ENCODE data around the gene ISCA2.
A peak's percentile ranks its signal among the peaks of the same experiment; 100 is the strongest.

ISCA2 gene

DNA sequence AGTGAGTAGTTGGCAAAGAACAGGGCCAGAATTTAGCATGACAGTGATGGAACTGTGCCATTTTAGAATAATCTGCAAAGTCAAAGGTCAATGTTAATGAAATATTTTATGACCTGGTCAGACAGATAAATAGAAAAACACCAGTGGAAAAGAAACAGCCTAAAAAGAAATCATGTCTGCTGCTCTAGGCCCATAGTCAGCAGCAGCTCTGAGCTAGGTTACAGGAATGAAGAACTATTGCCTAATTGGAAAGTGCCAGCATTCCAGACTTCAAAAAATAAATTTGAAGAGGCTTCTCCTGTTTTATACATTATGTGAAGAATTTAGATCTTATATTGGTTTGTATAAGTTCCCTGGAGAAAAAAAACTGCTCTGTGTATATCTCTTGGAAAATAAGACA lies 10.2 kb upstream of the ISCA2 start:
- no peak for DNase-seq

DNA sequence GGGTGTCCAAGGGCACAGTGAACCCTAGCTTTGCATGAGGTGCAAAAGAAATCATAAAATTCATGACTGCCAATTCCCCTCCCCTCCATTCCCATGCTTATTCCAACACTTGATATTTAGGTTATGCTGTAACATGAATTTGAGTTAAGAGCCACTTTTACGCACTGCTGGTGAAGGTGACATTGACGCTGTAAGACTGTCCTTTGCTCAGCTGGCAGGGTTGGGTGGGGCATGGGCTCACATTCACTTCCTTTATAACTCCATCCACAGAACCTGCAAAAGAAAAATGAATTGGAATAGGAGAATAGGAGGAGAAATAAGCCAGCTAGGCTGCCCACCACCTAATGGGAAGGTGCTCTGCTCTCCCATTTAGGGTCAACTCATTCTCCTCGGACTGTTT lies 7.4 kb upstream of the ISCA2 start:
- DNase-seq: no peak

GRCh38 chr14:74488786-74489397 lies 4.7 kb upstream of the ISCA2 start:
- DNase-seq: peak; percentile 93 to 97

DNA sequence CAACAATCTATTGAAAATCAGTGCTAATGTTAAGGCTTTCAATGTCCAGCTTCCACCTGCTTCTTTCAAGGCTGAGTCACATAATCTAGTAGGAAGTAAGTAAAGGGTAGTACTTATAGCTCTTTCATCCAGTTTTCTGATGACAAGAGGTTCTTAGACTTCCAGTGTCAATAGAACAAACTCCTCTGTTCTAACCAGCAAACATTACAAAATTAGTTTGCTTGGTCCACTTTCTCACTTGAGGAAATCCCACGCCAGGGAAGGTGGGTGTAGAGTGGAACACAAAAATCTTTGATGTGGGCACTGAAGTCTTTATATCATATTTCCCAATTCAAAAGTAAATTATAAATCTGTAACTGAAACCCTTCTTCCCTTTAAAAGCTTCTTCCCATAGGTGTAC lies 3.1 kb upstream of the ISCA2 start:
- DNase-seq: peak; percentile 24 to 61

- peak; percentile 75 for DNase-seq
Observed at GRCh38 chr14:74491956-74492775, 1.4 kb upstream of the ISCA2 start.

- peak in 1 of 2 donors; percentile 41 for DNase-seq
Observed at GRCh38 chr14:74492776-74493342, 706 bp upstream of the ISCA2 start, which contains the start of gene NPC2. Gene NPC2, minus strand, starts transcription at chr14:74493305. Its CDS starts 31 bp downstream, at chr14:74493274.

DNA sequence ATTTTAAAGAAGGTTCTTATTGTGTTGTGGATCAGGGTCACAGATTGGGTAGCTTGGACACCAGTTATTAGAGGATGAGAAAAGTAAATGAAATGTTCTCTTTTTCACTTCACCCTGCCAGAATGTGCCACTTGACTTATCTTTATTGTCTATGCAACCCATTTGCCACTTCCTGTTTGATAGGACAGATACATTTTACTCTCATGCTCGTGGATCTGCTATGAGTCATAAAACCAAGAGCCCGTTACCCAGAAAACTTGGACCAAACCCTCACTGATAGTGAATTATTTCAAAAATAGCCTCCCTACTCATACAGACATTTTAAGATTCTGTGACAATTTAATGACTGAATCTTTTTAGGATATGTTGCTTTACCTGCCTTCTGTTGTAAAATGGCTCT lies 1.8 kb downstream of the ISCA2 start:
- no peak for DNase-seq

- no peak for DNase-seq
Observed at GRCh38 chr14:74500417-74501134, 7.0 kb downstream of the ISCA2 start.

DNA sequence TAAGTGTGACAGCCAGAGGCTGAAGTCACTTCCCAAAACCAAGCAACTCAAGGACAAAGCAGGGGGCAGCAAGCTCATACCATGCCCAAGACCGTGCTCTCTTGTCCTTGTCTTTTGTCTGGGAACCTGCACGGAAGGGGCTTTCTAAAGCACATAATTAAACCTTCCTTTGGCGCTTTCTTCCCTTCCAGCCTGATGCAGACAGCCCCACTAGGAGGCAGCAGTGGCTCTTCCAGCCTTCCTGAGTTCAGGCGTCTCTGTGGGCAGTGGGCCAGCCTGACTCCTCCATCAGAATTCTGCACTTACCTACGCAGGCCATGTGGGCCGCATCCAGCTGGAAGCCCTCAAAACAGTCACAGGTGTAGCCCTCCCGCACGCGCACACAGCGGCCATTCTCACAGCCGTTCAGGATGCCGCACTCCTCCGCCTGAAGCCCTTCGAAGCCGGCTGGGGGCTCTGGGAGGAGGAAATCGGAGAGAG lies 7.6 kb downstream of the ISCA2 start:
- peak in 1 of 2 donors; percentile 17 for DNase-seq

DNA sequence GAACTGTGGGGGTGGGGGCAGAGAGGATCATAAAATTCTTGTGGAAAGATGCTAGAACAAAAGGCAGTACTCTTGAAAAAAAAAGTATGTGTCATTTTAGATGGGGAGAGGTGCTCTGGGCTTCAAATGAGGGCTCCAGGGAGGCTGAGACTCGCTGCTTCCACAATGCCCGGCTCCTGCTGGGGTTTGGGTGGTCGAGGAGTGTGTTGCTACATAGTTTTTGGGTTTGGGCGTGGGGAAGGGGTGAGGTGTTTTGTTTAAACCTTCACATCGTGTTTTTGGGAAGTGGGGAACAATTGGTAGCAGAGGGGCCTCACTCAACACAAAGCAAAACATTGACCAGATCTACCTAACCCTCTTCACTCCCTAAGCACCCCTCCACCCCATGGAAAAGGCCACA lies 8.1 kb downstream of the ISCA2 start:
- no peak for DNase-seq

DNA sequence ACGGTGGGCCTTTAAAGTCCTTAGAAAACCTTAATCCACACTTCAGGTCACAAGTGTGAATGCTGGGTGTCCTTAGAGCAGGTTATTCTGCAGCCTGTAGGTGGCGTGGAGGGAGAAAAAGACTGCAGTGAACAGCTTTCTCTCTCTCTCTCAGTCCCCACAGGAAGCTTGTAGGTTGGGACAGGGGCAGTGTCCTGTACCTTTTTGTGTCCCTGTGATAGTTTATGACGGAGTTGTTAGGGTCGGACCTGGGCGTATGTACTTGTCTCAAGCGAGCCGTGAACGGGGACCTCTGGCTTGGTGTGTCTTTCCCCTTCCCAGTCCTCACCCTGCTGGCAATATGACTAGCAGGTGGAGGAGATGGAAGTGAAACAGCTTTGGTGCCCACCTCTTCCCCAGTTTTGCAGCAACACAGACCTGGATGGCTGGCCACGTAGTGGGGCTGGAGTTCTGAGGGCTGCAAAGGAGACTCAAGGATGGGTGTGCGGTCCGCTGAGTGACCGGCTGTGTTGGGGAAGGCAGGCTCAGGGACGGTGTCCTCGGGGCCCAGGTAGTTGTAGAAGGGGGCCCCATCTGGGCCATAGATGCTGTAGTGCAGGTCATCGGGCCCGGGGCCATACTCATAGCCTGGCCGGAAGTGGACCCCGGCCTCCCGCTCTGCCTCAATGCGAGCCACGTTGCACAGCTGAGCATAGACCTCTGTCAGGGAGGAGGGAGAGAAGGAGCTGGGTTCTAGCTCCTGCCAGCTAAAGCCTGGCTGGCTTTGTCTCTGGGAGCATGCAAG lies 8.9 kb downstream of the ISCA2 start:
- DNase-seq: peak; percentile 25 to 34

DNA sequence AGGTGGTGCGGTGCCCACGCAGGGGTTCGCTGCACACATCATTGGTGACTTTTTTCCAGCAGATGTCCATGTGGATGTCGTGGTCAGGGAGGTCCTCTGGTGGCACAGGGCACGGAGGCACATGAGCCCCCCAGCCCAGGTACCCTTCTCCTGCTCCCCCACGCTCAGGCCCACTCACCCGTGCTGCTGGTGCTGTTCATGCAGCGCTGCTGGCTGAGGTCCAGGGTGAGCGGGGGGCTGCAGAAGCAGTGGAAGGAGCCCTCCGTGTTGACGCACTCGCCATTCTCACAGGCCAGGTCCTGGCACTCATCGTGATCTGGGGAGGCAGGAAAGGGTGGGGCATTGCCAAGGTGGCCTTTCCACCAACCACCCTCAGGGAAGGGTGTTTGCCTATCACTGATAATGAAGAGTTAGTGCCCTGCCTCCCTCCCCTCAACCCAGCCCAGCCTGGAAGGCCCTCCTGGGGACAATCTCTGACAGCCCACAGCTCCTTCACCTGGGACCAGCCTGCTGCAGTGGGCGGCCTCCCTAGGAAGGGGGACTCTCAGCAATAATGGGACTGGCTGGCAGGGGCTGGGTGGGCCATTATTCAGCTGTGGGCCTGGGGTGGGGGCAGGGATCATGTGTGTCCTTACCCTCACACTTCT lies 9.8 kb downstream of the ISCA2 start:
- no peak for DNase-seq

GRCh38 chr14:74503938-74504335 lies 10.4 kb downstream of the ISCA2 start:
- DNase-seq: no peak

DNA sequence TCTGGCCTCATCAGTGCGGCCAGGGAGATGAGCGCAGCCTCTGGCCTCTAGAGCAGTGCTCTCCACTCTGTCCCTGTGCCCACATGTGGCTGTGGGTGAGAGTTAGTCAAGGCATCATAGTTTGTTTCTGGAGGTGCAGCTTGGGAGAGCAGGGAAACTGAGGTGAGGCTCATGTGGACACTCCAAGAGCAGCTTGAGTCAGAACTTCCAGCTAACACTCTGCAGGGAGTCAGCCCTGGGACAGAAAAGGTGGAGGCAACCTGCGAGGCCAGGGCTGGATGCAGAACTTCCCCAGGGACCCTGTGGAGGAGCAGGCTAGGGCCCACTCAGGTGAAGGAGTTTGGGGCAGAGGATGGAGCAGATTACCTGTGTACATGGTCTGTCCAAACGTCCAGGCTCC lies 10.8 kb downstream of the ISCA2 start:
- no peak for DNase-seq

- no peak for DNase-seq
Observed at GRCh38 chr14:74504874-74505720, 11.5 kb downstream of the ISCA2 start.

GRCh38 chr14:74505831-74506230 lies 12.3 kb downstream of the ISCA2 start:
- DNase-seq: no peak

DNA sequence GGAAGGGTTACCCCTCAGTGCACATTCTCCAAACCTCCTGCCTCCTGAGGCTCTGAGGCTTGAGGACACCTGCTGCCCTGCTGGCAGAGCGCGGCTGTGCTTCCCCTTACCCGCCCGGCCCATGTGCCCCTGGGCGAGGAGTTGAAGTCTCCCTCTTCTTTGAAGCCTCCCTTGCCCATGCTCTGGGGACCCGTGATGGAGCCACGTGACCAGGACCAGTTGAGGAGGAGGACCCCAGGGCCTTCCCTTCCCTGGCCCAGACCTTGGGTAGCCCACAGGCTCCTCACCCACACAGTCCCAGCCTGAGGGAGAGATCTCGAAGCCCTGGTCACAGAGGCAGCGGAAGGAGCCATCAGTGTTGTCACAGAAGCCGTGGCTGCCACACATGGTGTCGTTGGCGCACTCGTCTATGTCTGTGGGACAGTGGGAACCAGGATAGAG lies 12.9 kb downstream of the ISCA2 start:
- no peak for DNase-seq

- no peak for DNase-seq
Observed at GRCh38 chr14:74507085-74507484, 13.5 kb downstream of the ISCA2 start.

DNA sequence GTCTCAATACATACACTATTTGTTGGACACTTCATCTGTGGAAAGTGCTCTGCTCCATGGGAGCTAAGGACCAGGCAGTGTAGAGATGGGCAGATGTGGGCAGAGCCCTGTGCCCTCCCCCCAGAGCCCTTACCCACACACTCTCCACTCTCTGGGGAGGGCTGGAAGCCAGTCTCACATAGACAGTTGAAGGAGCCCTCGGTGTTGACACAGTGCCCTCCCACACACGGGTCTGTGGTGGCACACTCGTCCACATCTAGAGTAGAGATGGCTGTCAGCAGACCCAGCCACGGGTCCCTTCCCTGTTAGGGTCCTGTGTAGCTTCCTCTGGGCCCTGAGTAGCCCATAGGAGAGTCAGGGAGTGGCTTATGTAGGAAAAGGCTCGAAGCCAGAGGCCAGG lies 14.3 kb downstream of the ISCA2 start:
- DNase-seq: peak in 1 of 2 donors; percentile 40

GRCh38 chr14:74508292-74508731 lies 14.7 kb downstream of the ISCA2 start:
- peak in 1 of 2 donors; percentile 14 for DNase-seq

Measured in inflammatory macrophage (primary cell).